Stimulated activated CD4-positive, alpha-beta T cell treated with anti-CD3 and anti-CD28 coated beads, Interleukin-4, amount 100 ng/mL, for 1 hour (primary cell): Measurements from ENCODE around the gene KRT12.
"Not testable (repeated sequence)": the region's sequence is repeated elsewhere in the genome, so short reads cannot be mapped to it uniquely, and the experiment has no call there.

Experiments used
- DNase-seq: peaks from one replicate; pipeline ENCODE4 v3.0.0-alpha.2; 2020

Gene KRT12

GRCh38 chr17:40883626-40884334, 16.8 kb upstream of the KRT12 start:
- no peak for DNase-seq

GRCh38 chr17:40883031-40883430, 16.0 kb upstream of the KRT12 start:
- DNase-seq = no peak

- no peak for DNase-seq
These were observed 12.0 kb upstream of the KRT12 start for GRCh38 chr17:40879026-40879425.

- no peak for DNase-seq
These were observed 11.0 kb upstream of the KRT12 start for GRCh38 chr17:40878044-40878443.

GRCh38 chr17:40873801-40874200, 6.8 kb upstream of the KRT12 start:
- DNase-seq = no peak

GRCh38 chr17:40873255-40873654, 6.2 kb upstream of the KRT12 start:
- no peak for DNase-seq

- DNase-seq = no peak
These were observed 5.4 kb upstream of the KRT12 start for GRCh38 chr17:40872416-40872815.

GRCh38 chr17:40871316-40871715, 4.3 kb upstream of the KRT12 start:
- DNase-seq = no peak

GRCh38 chr17:40870136-40870535, 3.1 kb upstream of the KRT12 start:
- no peak for DNase-seq

GRCh38 chr17:40864661-40865390, 2.2 kb downstream of the KRT12 start:
- no peak for DNase-seq

GRCh38 chr17:40862985-40863733, 3.9 kb downstream of the KRT12 start:
- DNase-seq = no peak

GRCh38 chr17:40859536-40859935, 7.5 kb downstream of the KRT12 start:
- DNase-seq = no peak

GRCh38 chr17:40858667-40859066, 8.4 kb downstream of the KRT12 start:
- not testable (repeated sequence) for DNase-seq

- no peak for DNase-seq
These were observed 9.5 kb downstream of the KRT12 start for GRCh38 chr17:40857535-40857934.

GRCh38 chr17:40854175-40854814, 12.7 kb downstream of the KRT12 start:
- DNase-seq = no peak

GRCh38 chr17:40852364-40852763, 14.7 kb downstream of the KRT12 start:
- DNase-seq = no peak

- no peak for DNase-seq
These were observed 16.6 kb downstream of the KRT12 start for GRCh38 chr17:40850293-40850972.

- no peak for DNase-seq
These were observed 17.3 kb downstream of the KRT12 start for GRCh38 chr17:40849723-40850122.

GRCh38 chr17:40848583-40849235, 18.3 kb downstream of the KRT12 start:
- no peak for DNase-seq

- DNase-seq = no peak
These were observed 20.4 kb downstream of the KRT12 start for GRCh38 chr17:40846515-40847144.

GRCh38 chr17:40844671-40845107, 22.3 kb downstream of the KRT12 start:
- DNase-seq = no peak

GRCh38 chr17:40843242-40843641, 23.8 kb downstream of the KRT12 start:
- DNase-seq = no peak
